Loucy (cell line): ENCODE results near the gene METAP1.

Experiments
- H2AFZ ChIP-seq: fragments of 200-600 bp; sonication (generic); 2 replicates; pipeline ENCODE4 v1.6.0; 2016; ENCODE audit warnings: antibody characterized with exemption, mild to moderate bottlenecking, low read length, moderate library complexity
- H3F3A ChIP-seq: fragments of 200-600 bp; 2 replicates; pipeline ENCODE4 v1.6.0; 2016; ENCODE audit warnings: antibody characterized with exemption, low read depth, mild to moderate bottlenecking
- H3K27me3 ChIP-seq: fragments of 200-600 bp; sonication (generic); 2 replicates; pipeline ENCODE4 v1.6.1; 2014; ENCODE audit warnings: low read length, mild to moderate bottlenecking; ENCODE audit not compliant: insufficient read depth, poor library complexity, severe bottlenecking
- H3K36me3 ChIP-seq: fragments of 200-600 bp; sonication (generic); 2 replicates; pipeline ENCODE4 v1.6.1; 2016; ENCODE audit warnings: low read length; ENCODE audit not compliant: insufficient read depth
- H3K4me1 ChIP-seq: fragments of 200-600 bp; sonication (generic); 2 replicates; pipeline ENCODE4 v1.5.1; 2014; ENCODE audit warnings: low read length, mild to moderate bottlenecking; ENCODE audit not compliant: insufficient read depth, poor library complexity, severe bottlenecking
- H3K4me2 ChIP-seq: fragments of 200-600 bp; sonication (generic); 2 replicates; pipeline ENCODE4 v1.6.0; 2014; ENCODE audit warnings: antibody characterized with exemption, low read length, low read depth, mild to moderate bottlenecking; ENCODE audit not compliant: poor library complexity, severe bottlenecking
- H3K4me3 ChIP-seq: fragments of 200-600 bp; sonication (generic); 2 replicates; pipeline ENCODE4 v1.5.1; 2014; ENCODE audit warnings: low read length, mild to moderate bottlenecking, mixed read lengths; ENCODE audit not compliant: poor library complexity, severe bottlenecking
- H3K79me2 ChIP-seq: fragments of 200-600 bp; sonication (generic); 2 replicates; pipeline ENCODE4 v1.6.1; 2014; ENCODE audit warnings: low read length; ENCODE audit not compliant: insufficient read depth
- H3K9ac ChIP-seq: fragments of 200-600 bp; sonication (generic); 2 replicates; pipeline ENCODE4 v1.6.0; 2014; ENCODE audit warnings: mild to moderate bottlenecking, low read depth, low read length, moderate library complexity; ENCODE audit not compliant: poor library complexity, severe bottlenecking
- H3K9me2 ChIP-seq: fragments of 200-600 bp; sonication (generic); replicated peaks from 2 replicates; pipeline ENCODE4 v1.6.1; 2016; ENCODE audit warnings: low read depth, low read length, mixed read lengths
- H3K9me3 ChIP-seq: fragments of 200-600 bp; sonication (generic); 2 replicates; pipeline ENCODE4 v1.6.1; 2014; ENCODE audit warnings: mild to moderate bottlenecking, antibody characterized with exemption, low read length, low read depth; ENCODE audit not compliant: insufficient read depth
- H4K20me1 ChIP-seq: fragments of 200-600 bp; sonication (generic); 2 replicates; pipeline ENCODE4 v1.6.0; 2014; ENCODE audit warnings: antibody characterized with exemption, low read length, mild to moderate bottlenecking; ENCODE audit not compliant: insufficient read depth, poor library complexity, severe bottlenecking
- CTCF ChIP-seq: fragments of 200-600 bp; sonication (generic); conservative IDR thresholded peaks from 2 replicates; pipeline ENCODE4 v1.5.1; 2014; ENCODE audit warnings: mild to moderate bottlenecking, antibody characterized with exemption, low read length
- EZH2phosphoT487 ChIP-seq: fragments of 200-600 bp; IDR thresholded peaks from 2 replicates; pipeline ENCODE4 v1.6.1; 2018; ENCODE audit warnings: antibody characterized with exemption, mild to moderate bottlenecking, moderate library complexity, borderline replicate concordance

Gene METAP1

GRCh38 chr4:98995183-98996055 lies at the start of gene METAP1:
Gene METAP1 (plus strand): TSS chr4:98995721. CDS start chr4:98995754, 33 bp downstream.
- H3K9ac ChIP-seq = peak within 1 kb of the TSS; percentile 72
- H2AFZ ChIP-seq = peak within 1 kb of the TSS; percentile 77
- H3K4me2 ChIP-seq = peak within 1 kb of the TSS; percentile 73
- peaks cover 41% of the 10 kb centered on the region for H3K4me1 ChIP-seq
- H3K79me2 ChIP-seq = peaks cover 48% of the 10 kb centered on the region
- H3K4me3 ChIP-seq = peak within 1 kb of the TSS; percentile 86
- H3F3A ChIP-seq = no peaks in the 10 kb centered on the region; the same call in 1 of the 2 replicates
- no peaks in the 10 kb centered on the region for H3K36me3 ChIP-seq
- TF ChIP-seq EZH2phosphoT487 (no peak), CTCF (peak; percentile 71)
- no peaks in the 10 kb centered on the region for H3K9me3 ChIP-seq
- no peaks in the 10 kb centered on the region for H3K9me2 ChIP-seq
- H3K27me3 ChIP-seq = no peaks in the 10 kb centered on the region
- peaks cover 42% of the 10 kb centered on the region for H4K20me1 ChIP-seq

- no peak overlapping the region for H3K9ac ChIP-seq
- TF ChIP-seq CTCF (no peak), EZH2phosphoT487 (no peak)
- H2AFZ ChIP-seq = peak overlapping the region; percentile 8; the same call in 1 of the 2 replicates
- no peaks in the 10 kb centered on the region for H4K20me1 ChIP-seq
- H3K79me2 ChIP-seq = no peaks in the 10 kb centered on the region
- no peaks in the 10 kb centered on the region for H3K27me3 ChIP-seq
- no peak overlapping the region for H3K4me2 ChIP-seq
- no peak overlapping the region for H3K4me3 ChIP-seq
- H3F3A ChIP-seq = no peaks in the 10 kb centered on the region
- no peaks in the 10 kb centered on the region for H3K9me3 ChIP-seq
- H3K9me2 ChIP-seq = no peaks in the 10 kb centered on the region
- H3K36me3 ChIP-seq = no peaks in the 10 kb centered on the region
- no peaks in the 10 kb centered on the region for H3K4me1 ChIP-seq
Observed at GRCh38 chr4:98946359-98946758, 49.2 kb upstream of the METAP1 start.

- TF ChIP-seq CTCF = no peak
- TF ChIP-seq EZH2phosphoT487 = no peak
Observed at GRCh38 chr4:98950925-98951324, 44.6 kb upstream of the METAP1 start.

More at GRCh38 chr4:98950925-98951324, 44.6 kb upstream of the METAP1 start:
- H3F3A ChIP-seq = no peaks in the 10 kb centered on the region
- no peaks in the 10 kb centered on the region for H3K9me2 ChIP-seq
- no peak overlapping the region for H3K9ac ChIP-seq
- no peak overlapping the region for H3K4me3 ChIP-seq
- no peak overlapping the region for H3K4me2 ChIP-seq
- H3K36me3 ChIP-seq = no peaks in the 10 kb centered on the region
- H3K4me1 ChIP-seq = no peaks in the 10 kb centered on the region
- no peak overlapping the region for H2AFZ ChIP-seq
- H3K9me3 ChIP-seq = no peaks in the 10 kb centered on the region
- H4K20me1 ChIP-seq = no peaks in the 10 kb centered on the region
- H3K79me2 ChIP-seq = no peaks in the 10 kb centered on the region
- H3K27me3 ChIP-seq = no peaks in the 10 kb centered on the region
